NCI-H1694 treated with DMSO at 0.1 percent for 48 hours (cell line): ENCODE measurements around the gene LAGE3.
A peak's percentile ranks its signal among the peaks of the same experiment; 100 is the strongest.

Experiments used
- DNase-seq: peaks from one replicate; lab custom pipeline; 2025; lab: John Stamatoyannopoulos, UW

Gene LAGE3

GRCh38 chrX:154435171-154435733, 43.8 kb downstream of the LAGE3 start:
- DNase-seq: no peak

GRCh38 chrX:154434394-154435168, 44.5 kb downstream of the LAGE3 start:
- DNase-seq: no peak

- no peak for DNase-seq
Measured at GRCh38 chrX:154433605-154434004, 45.5 kb downstream of the LAGE3 start.

GRCh38 chrX:154432210-154432609, 46.9 kb downstream of the LAGE3 start:
- DNase-seq: no peak

- no peak for DNase-seq
Measured at GRCh38 chrX:154431341-154431740, 47.7 kb downstream of the LAGE3 start.

- DNase-seq: no peak
Measured at GRCh38 chrX:154430916-154431315, 48.2 kb downstream of the LAGE3 start.

GRCh38 chrX:154430479-154430878, 48.6 kb downstream of the LAGE3 start:
- no peak for DNase-seq

GRCh38 chrX:154429711-154430110, 49.4 kb downstream of the LAGE3 start:
- DNase-seq: no peak

GRCh38 chrX:154428176-154429171, 50.6 kb downstream of the LAGE3 start, which contains the start of gene ATP6AP1:
Gene ATP6AP1, plus strand, starts transcription at chrX:154428677. Its CDS starts 16 bp downstream, at chrX:154428693.
- DNase-seq: peak; percentile 87
